ENCODE results near the gene CTSG. TPM values are rescaled to one million over a fixed set of nuclear protein-coding genes. Genes with fewer than 3 reads are reported as not detected.
"Not testable (repeated sequence)": the region's sequence is repeated elsewhere in the genome, so short reads cannot be mapped to it uniquely, and the experiment has no call there.

Gene CTSG
- total and polyA plus RNA-seq, 5 donors from 2014 or later: not detected

DNA sequence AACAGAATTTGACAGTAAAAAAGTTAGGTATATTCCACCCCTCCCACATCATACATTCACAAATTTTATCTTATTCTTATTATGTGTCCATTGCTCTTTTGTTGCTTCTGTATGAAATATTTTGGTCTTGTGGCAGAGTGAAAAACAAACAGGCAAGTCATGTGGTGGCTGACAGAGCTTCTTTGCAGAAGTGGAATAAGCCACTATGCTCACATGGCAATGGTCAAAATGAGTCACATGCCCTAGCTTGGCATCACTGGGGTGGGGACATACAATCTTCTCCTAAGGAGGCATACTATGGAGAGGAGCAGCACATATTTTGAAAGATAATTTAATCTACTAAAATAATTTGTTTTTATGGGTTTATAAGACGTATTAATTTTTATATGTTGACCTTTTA lies 40.3 kb downstream of the CTSG start:
- H3K4me3 Mint-ChIP-seq: no peak overlapping the region
- H3K27me3 Mint-ChIP-seq: peaks cover 9% of the 10 kb centered on the region
- no peaks in the 10 kb centered on the region for H3K4me1 ChIP-seq (ENCODE audit: control insufficient read depth, insufficient read depth, low read length, poor library complexity, severe bottlenecking)
- peaks cover 0 to 6% (median 1%) of the 10 kb centered on the region in 7 donors for H3K9me3 Mint-ChIP-seq
- peaks cover 4% of the 10 kb centered on the region for H3K27me3 ChIP-seq (ENCODE audit: control insufficient read depth, insufficient read depth, low read length)
- ATAC-seq (ENCODE audit: low read depth in 2 of 2) (no peak), DNase-seq (no peak)
- no peaks in the 10 kb centered on the region for H3K36me3 ChIP-seq (ENCODE audit: control insufficient read depth, insufficient read depth, low read length)
- no peaks in the 10 kb centered on the region for H3K9me3 ChIP-seq (ENCODE audit: control insufficient read depth in 2 of 2, low read length in 2 of 2)
- no peak overlapping the region for H3K27ac ChIP-seq (ENCODE audit: insufficient read depth, low read length, poor library complexity, severe bottlenecking)
- H3K27ac Mint-ChIP-seq: no peak overlapping the region
- H3K4me1 Mint-ChIP-seq: peaks cover 0 to 5% (median 0%) of the 10 kb centered on the region in 4 donors
- no peaks in the 10 kb centered on the region for H3K36me3 Mint-ChIP-seq
- no peak overlapping the region for H3K4me3 ChIP-seq (ENCODE audit: low read depth, low read length)

DNA sequence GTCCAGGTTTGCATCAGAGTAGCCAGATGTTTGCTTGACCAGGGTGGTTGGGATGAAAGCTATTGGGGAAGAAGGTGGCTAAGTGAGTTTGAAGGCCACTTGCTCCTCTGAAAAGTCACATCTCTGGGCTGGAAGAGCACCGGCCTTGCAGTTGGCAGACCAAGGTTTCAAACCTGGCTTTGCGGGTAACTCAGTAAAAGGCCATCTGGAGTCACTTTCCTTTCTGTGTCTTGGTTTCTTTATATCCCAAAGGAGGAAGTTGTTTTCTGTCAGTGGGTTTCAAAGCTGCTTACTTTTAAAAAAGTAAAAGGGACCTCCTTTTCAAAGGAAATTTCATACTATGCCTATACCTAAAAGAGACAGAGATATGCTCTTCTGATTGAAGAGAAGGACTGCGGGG lies 41.8 kb downstream of the CTSG start:
- H3K27me3 ChIP-seq (ENCODE audit: control insufficient read depth, insufficient read depth, low read length): peaks cover 2% of the 10 kb centered on the region
- Mint-ChIP-seq H3K4me3 (no peak overlapping the region), H3K27me3 (peaks cover 9% of the 10 kb centered on the region), H3K36me3 (no peaks in the 10 kb centered on the region), H3K27ac (no peak overlapping the region), H3K9me3 (peaks cover 0 to 5% (median 1%) of the 10 kb centered on the region in 7 donors), H3K4me1 (peaks cover 0 to 3% (median 0%) of the 10 kb centered on the region in 4 donors)
- DNase-seq: no peak
- H3K36me3 ChIP-seq (ENCODE audit: control insufficient read depth, insufficient read depth, low read length): no peaks in the 10 kb centered on the region
- ATAC-seq (ENCODE audit: low read depth in 2 of 2): no peak
- H3K27ac ChIP-seq (ENCODE audit: insufficient read depth, low read length, poor library complexity, severe bottlenecking): no peak overlapping the region
- no peaks in the 10 kb centered on the region for H3K9me3 ChIP-seq (ENCODE audit: control insufficient read depth in 2 of 2, low read length in 2 of 2)
- no peaks in the 10 kb centered on the region for H3K4me1 ChIP-seq (ENCODE audit: control insufficient read depth, insufficient read depth, low read length, poor library complexity, severe bottlenecking)
- no peak overlapping the region for H3K4me3 ChIP-seq (ENCODE audit: low read depth, low read length)

DNA sequence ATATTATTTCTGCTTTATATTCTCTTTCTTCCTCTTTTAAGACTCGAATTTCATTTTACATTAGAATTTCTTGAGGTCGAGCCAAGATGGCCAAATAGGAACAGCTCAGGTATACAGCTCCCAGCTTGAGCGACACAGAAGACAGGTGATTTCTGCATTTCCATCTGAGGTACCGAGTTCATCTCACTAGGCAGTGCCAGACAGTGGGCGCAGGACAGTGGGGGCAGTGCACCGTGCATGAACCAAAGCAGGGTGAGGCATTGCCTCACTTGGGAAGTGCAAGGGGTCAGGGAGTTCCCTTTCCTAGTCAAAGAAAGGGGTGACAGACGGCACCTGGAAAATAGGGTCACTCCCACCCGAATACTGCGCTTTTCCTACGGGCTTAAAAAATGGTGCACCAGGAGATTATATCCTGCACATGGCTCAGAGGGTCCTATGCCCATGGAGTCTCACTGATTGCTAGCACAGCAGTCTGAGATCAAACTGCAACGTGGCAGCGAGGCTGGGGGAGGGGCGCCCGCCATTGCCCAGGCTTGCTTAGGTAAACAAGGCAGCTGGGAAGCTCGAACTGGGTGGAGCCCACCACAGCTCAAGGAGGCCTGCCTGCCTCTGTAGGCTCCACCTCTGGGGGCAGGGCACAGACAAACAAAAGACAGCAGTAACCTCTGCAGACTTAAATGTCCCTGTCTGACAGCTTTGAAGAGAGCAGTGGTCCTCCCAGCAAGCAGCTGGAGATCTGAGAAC lies 50.0 kb downstream of the CTSG start:
- not testable (repeated sequence) for H3K9me3 ChIP-seq (ENCODE audit: control insufficient read depth in 2 of 2, low read length in 2 of 2); H3K36me3 ChIP-seq (ENCODE audit: control insufficient read depth, insufficient read depth, low read length); H3K27ac ChIP-seq (ENCODE audit: insufficient read depth, low read length, poor library complexity, severe bottlenecking); H3K4me1 Mint-ChIP-seq; H3K27ac Mint-ChIP-seq; H3K36me3 Mint-ChIP-seq; ATAC-seq (ENCODE audit: low read depth in 2 of 2); H3K4me3 Mint-ChIP-seq; DNase-seq; H3K4me1 ChIP-seq (ENCODE audit: control insufficient read depth, insufficient read depth, low read length, poor library complexity, severe bottlenecking); H3K9me3 Mint-ChIP-seq; H3K27me3 ChIP-seq (ENCODE audit: control insufficient read depth, insufficient read depth, low read length); H3K4me3 ChIP-seq (ENCODE audit: low read depth, low read length)
- H3K27me3 Mint-ChIP-seq: peaks cover 23% of the 10 kb centered on the region

Other genes starting within 250 kb of the CTSG start
- gene ADCY4, start 241.2 kb downstream of the CTSG start, total RNA-seq: 10.7 TPM
- gene ADCY4, start 241.2 kb downstream of the CTSG start, polyA plus RNA-seq: under 1 TPM in 2 of 4 donors, not detected in 2; 0.32 to 0.39 TPM
- 41.2 TPM for gene RIPK3, start 236.3 kb downstream of the CTSG start, total RNA-seq
- gene RIPK3, start 236.3 kb downstream of the CTSG start, polyA plus RNA-seq: 10 to 100 TPM; 14.9 to 24.6 (median 19.4) TPM
- not detected for gene NFATC4, start 208.1 kb downstream of the CTSG start, total RNA-seq
- gene NFATC4, start 208.1 kb downstream of the CTSG start, polyA plus RNA-seq: not detected
- 0.22 TPM for gene NYNRIN, start 177.2 kb downstream of the CTSG start, total RNA-seq
- gene NYNRIN, start 177.2 kb downstream of the CTSG start, polyA plus RNA-seq: under 1 TPM in 1 of 4 donors, not detected in 3; 0.02 TPM
- gene CBLN3, start 146.6 kb downstream of the CTSG start, total RNA-seq: 3.2 TPM
- gene CBLN3, start 146.6 kb downstream of the CTSG start, polyA plus RNA-seq: under 1 TPM; 0.10 to 0.32 (median 0.11) TPM
- gene KHNYN, start 146.3 kb downstream of the CTSG start, total RNA-seq: 139 TPM
- gene KHNYN, start 146.3 kb downstream of the CTSG start, polyA plus RNA-seq: 10 to 100 TPM; 12.4 to 16.5 (median 15.0) TPM
- 79.9 TPM for gene SDR39U1, start 133.5 kb downstream of the CTSG start, total RNA-seq
- 10 to 100 TPM; 46.1 to 63.1 (median 60.5) TPM for gene SDR39U1, start 133.5 kb downstream of the CTSG start, polyA plus RNA-seq
- gene CMA1, start 68.0 kb downstream of the CTSG start, total RNA-seq: not detected
- not detected for gene CMA1, start 68.0 kb downstream of the CTSG start, polyA plus RNA-seq
- gene GZMH, start 33.4 kb upstream of the CTSG start, total RNA-seq: 0.86 TPM
- under 1 TPM; 0.38 to 0.60 (median 0.55) TPM for gene GZMH, start 33.4 kb upstream of the CTSG start, polyA plus RNA-seq
- not detected for gene GZMB, start 57.9 kb upstream of the CTSG start, total RNA-seq
- 1 to 10 TPM in 2 of 4 donors, under 1 TPM in 1, not detected in 1; 0.29 to 3.0 (median 1.0) TPM for gene GZMB, start 57.9 kb upstream of the CTSG start, polyA plus RNA-seq

Data from CD4-positive, CD25-positive, alpha-beta regulatory T cell (primary cell).